ENCODE results near the gene KRT78.
"Not testable (repeated sequence)": the region's sequence is repeated elsewhere in the genome, so short reads cannot be mapped to it uniquely, and the experiment has no call there.

KRT78 gene

GRCh38 chr12:52872644-52873389 lies 24.0 kb upstream of the KRT78 start:
- DNase-seq (ENCODE audit: extremely low spot score, insufficient read length, low read depth), result no peak
- FAIRE-seq, result no peak

- DNase-seq (ENCODE audit: extremely low spot score, insufficient read length, low read depth) (no peak), FAIRE-seq (no peak)
Measured at GRCh38 chr12:52871291-52872039, 22.7 kb upstream of the KRT78 start.

GRCh38 chr12:52870361-52871290 lies 21.8 kb upstream of the KRT78 start:
- FAIRE-seq (peak; percentile 60), DNase-seq (ENCODE audit: extremely low spot score, insufficient read length, low read depth) (peak; percentile 43)

- DNase-seq (ENCODE audit: extremely low spot score, insufficient read length, low read depth) (no peak), FAIRE-seq (no peak)
Measured at GRCh38 chr12:52867642-52868041, 18.8 kb upstream of the KRT78 start.

- FAIRE-seq (no peak), DNase-seq (ENCODE audit: extremely low spot score, insufficient read length, low read depth) (no peak)
Measured at GRCh38 chr12:52867152-52867551, 18.4 kb upstream of the KRT78 start.

GRCh38 chr12:52865090-52865944 lies 16.5 kb upstream of the KRT78 start:
- FAIRE-seq (peak; percentile 47), DNase-seq (ENCODE audit: extremely low spot score, insufficient read length, low read depth) (no peak)

- DNase-seq (ENCODE audit: extremely low spot score, insufficient read length, low read depth), result no peak
- FAIRE-seq, result no peak
Measured at GRCh38 chr12:52862023-52862422, 13.2 kb upstream of the KRT78 start.

GRCh38 chr12:52861511-52861910 lies 12.7 kb upstream of the KRT78 start:
- DNase-seq (ENCODE audit: extremely low spot score, insufficient read length, low read depth), result no peak
- no peak for FAIRE-seq

GRCh38 chr12:52860102-52860823 lies 11.5 kb upstream of the KRT78 start:
- DNase-seq (ENCODE audit: extremely low spot score, insufficient read length, low read depth) (no peak), FAIRE-seq (no peak)

GRCh38 chr12:52857500-52857899 lies 8.7 kb upstream of the KRT78 start:
- no peak for DNase-seq (ENCODE audit: extremely low spot score, insufficient read length, low read depth)

GRCh38 chr12:52856787-52857186 lies 8.0 kb upstream of the KRT78 start:
- FAIRE-seq (no peak), DNase-seq (ENCODE audit: extremely low spot score, insufficient read length, low read depth) (no peak)

More at GRCh38 chr12:52857500-52857899, 8.7 kb upstream of the KRT78 start:
- FAIRE-seq, result no peak

GRCh38 chr12:52856077-52856476 lies 7.3 kb upstream of the KRT78 start:
- FAIRE-seq; DNase-seq (ENCODE audit: extremely low spot score, insufficient read length, low read depth): not testable (repeated sequence)

GRCh38 chr12:52851787-52852186 lies 3.0 kb upstream of the KRT78 start:
- DNase-seq (ENCODE audit: extremely low spot score, insufficient read length, low read depth), result no peak
- no peak for FAIRE-seq

GRCh38 chr12:52850681-52851080 lies 1.9 kb upstream of the KRT78 start:
- DNase-seq (ENCODE audit: extremely low spot score, insufficient read length, low read depth), result no peak

GRCh38 chr12:52849511-52849910 lies 717 bp upstream of the KRT78 start:
- FAIRE-seq (no peak), DNase-seq (ENCODE audit: extremely low spot score, insufficient read length, low read depth) (no peak)

More at GRCh38 chr12:52850681-52851080, 1.9 kb upstream of the KRT78 start:
- no peak for FAIRE-seq

GRCh38 chr12:52847335-52848102 lies 1.3 kb downstream of the KRT78 start:
- FAIRE-seq (no peak), DNase-seq (ENCODE audit: extremely low spot score, insufficient read length, low read depth) (no peak)

GRCh38 chr12:52846356-52846970 lies 2.3 kb downstream of the KRT78 start:
- no peak for DNase-seq (ENCODE audit: extremely low spot score, insufficient read length, low read depth)
- FAIRE-seq, result no peak

- FAIRE-seq (no peak), DNase-seq (ENCODE audit: extremely low spot score, insufficient read length, low read depth) (no peak)
Measured at GRCh38 chr12:52845946-52846345, 2.8 kb downstream of the KRT78 start.
